ENCODE results near the gene ULK4. TPM values are rescaled to one million over a fixed set of nuclear protein-coding genes. Genes with fewer than 3 reads are reported as not detected.

ULK4 gene
- total RNA-seq, 4 donors from 2014 or later = 15.8 to 20.6 (median 16.3) TPM

- TF ChIP-seq CTCF (IDR thresholded peaks at IDR 0.05) = no peak
- ATAC-seq (ENCODE audit: low FRiP score) (no peak), DNase-seq (ENCODE audit: low spot score) (no peak)
Observed at GRCh38 chr3:41243183-41243582, 718.7 kb downstream of the ULK4 start.

GRCh38 chr3:41241800-41242571 lies 719.9 kb downstream of the ULK4 start:
- no peak for DNase-seq (ENCODE audit: low spot score)
- TF ChIP-seq CTCF (IDR thresholded peaks at IDR 0.05) = no peak
- ATAC-seq (ENCODE audit: low FRiP score) = no peak

- TF ChIP-seq CTCF (IDR thresholded peaks at IDR 0.05) = no peak
- no peak for DNase-seq (ENCODE audit: low spot score)
- no peak for ATAC-seq (ENCODE audit: low FRiP score)
Observed at GRCh38 chr3:41241161-41241560, 720.7 kb downstream of the ULK4 start.

- DNase-seq (ENCODE audit: low spot score) (no peak), ATAC-seq (ENCODE audit: low FRiP score) (no peak)
- TF ChIP-seq CTCF (IDR thresholded peaks at IDR 0.05) = no peak
Observed at GRCh38 chr3:41239587-41239986, 722.3 kb downstream of the ULK4 start.

- no peak for ATAC-seq (ENCODE audit: low FRiP score)
- TF ChIP-seq CTCF (IDR thresholded peaks at IDR 0.05) = no peak
- DNase-seq (ENCODE audit: low spot score) = no peak
Observed at GRCh38 chr3:41237907-41238306, 724.0 kb downstream of the ULK4 start.

- ATAC-seq (ENCODE audit: low FRiP score) (no peak), DNase-seq (ENCODE audit: low spot score) (no peak)
- TF ChIP-seq CTCF (IDR thresholded peaks at IDR 0.05) = no peak
Observed at GRCh38 chr3:41236228-41236627, 725.7 kb downstream of the ULK4 start.

Measured in omental fat pad (tissue), 4 donors.